Liver (tissue), 9 donors: ENCODE results near the gene CENPU. TPM values are rescaled to one million over a fixed set of nuclear protein-coding genes. Genes with fewer than 3 reads are reported as not detected.

Experiments
- DNase-seq: peaks from one replicate; pipeline ENCODE4 v3.0.0-alpha.2; 2017; ENCODE audit warnings: low spot score
- H3K27ac ChIP-seq, 2 donors: one replicate each; pipeline ENCODE4 v1.7.0; 2013; ENCODE audit warnings: inconsistent platforms in 2 of 2, low read length in 2 of 2, control low read depth in 1 of 2, low read depth in 1 of 2, mild to moderate bottlenecking in 1 of 2
- H3K27me3 ChIP-seq, 4 donors: one replicate each; pipeline versions ENCODE4 v1.6.1 to v1.7.0; 2013; ENCODE audit warnings: low read length in 3 of 4, inconsistent platforms in 1 of 4, mild to moderate bottlenecking in 1 of 4, moderate library complexity in 1 of 4; ENCODE audit not compliant: control insufficient read depth in 4 of 4, insufficient read depth in 4 of 4
- H3K36me3 ChIP-seq, 4 donors: one replicate each; pipeline versions ENCODE4 v1.6.1 to v1.7.0; 2013; ENCODE audit warnings: low read length in 3 of 4, mild to moderate bottlenecking in 3 of 4, low read depth in 1 of 4, moderate library complexity in 1 of 4; ENCODE audit not compliant: control insufficient read depth in 4 of 4, insufficient read depth in 3 of 4
- H3K4me1 ChIP-seq, 4 donors: one replicate each; pipeline versions ENCODE4 v1.6.1 to v1.7.0; 2013; ENCODE audit warnings: low read length in 3 of 4, mild to moderate bottlenecking in 3 of 4, moderate library complexity in 1 of 4; ENCODE audit not compliant: control insufficient read depth in 4 of 4, insufficient read depth in 4 of 4
- H3K4me3 ChIP-seq, 3 donors: one replicate each; pipeline versions ENCODE4 v1.6.1 to v1.7.0; 2013; ENCODE audit warnings: low read length in 3 of 3, control low read depth in 1 of 3, low read depth in 1 of 3, mild to moderate bottlenecking in 1 of 3
- H3K9ac ChIP-seq, 2 donors: one replicate each; pipeline ENCODE4 v1.7.0; 2013; ENCODE audit warnings: low read length in 2 of 2, mild to moderate bottlenecking in 2 of 2, moderate library complexity in 2 of 2, control low read depth in 1 of 2, low read depth in 1 of 2
- H3K9me3 ChIP-seq, 4 donors: one replicate each; pipeline versions ENCODE4 v1.6.1 to v1.7.0; 2013; ENCODE audit warnings: low read length in 3 of 4; ENCODE audit not compliant: control insufficient read depth in 4 of 4
- ATF3 ChIP-seq: IDR thresholded peaks from 2 replicates; pipeline ENCODE4 v1.6.1; 2016; ENCODE audit warnings: antibody characterized with exemption
- FOXA2 ChIP-seq: IDR thresholded peaks from 2 replicates; pipeline ENCODE4 v1.6.1; 2016; ENCODE audit warnings: antibody characterized with exemption
- GABPA ChIP-seq, 2 donors: IDR thresholded peaks in 1 of 2; conservative IDR thresholded peaks in 1 of 2; 2 replicates each; pipeline ENCODE4 v1.6.1; 2016; ENCODE audit warnings: antibody characterized with exemption in 2 of 2, mild to moderate bottlenecking in 1 of 2, moderate library complexity in 1 of 2
- HNF4G ChIP-seq: IDR thresholded peaks from 2 replicates; pipeline ENCODE4 v1.6.1; 2016; ENCODE audit warnings: antibody characterized with exemption
- JUND ChIP-seq, 2 donors: IDR thresholded peaks; 2 replicates each; pipeline ENCODE4 v1.6.1; 2016; ENCODE audit warnings: antibody characterized with exemption in 2 of 2
- MAX ChIP-seq: IDR thresholded peaks from 2 replicates; pipeline ENCODE4 v1.6.1; 2016; ENCODE audit warnings: antibody characterized with exemption
- NR2F2 ChIP-seq: IDR thresholded peaks from 2 replicates; pipeline ENCODE4 v1.6.1; 2016; ENCODE audit warnings: antibody characterized with exemption
- RAD21 ChIP-seq, 2 donors: IDR thresholded peaks; 2 replicates each; pipeline ENCODE4 v1.6.1; 2016; ENCODE audit warnings: antibody characterized with exemption in 2 of 2, mild to moderate bottlenecking in 2 of 2
- RXRA ChIP-seq, 2 donors: IDR thresholded peaks; 2 replicates each; pipeline ENCODE4 v1.6.1; 2017 to 2018; ENCODE audit warnings: antibody characterized with exemption in 2 of 2, mild to moderate bottlenecking in 1 of 2
- SP1 ChIP-seq: IDR thresholded peaks from 2 replicates; pipeline ENCODE4 v1.6.1; 2018; ENCODE audit warnings: antibody characterized with exemption, mild to moderate bottlenecking
- TAF1 ChIP-seq: conservative IDR thresholded peaks from 2 replicates; pipeline ENCODE4 v1.6.1; 2016; ENCODE audit warnings: antibody characterized with exemption, mild to moderate bottlenecking
- WGBS: extraction: QIAGEN DNeasy Blood & Tissue Kit; methylation state at CpG from one replicate; pipeline ENCODE4 v1.1.7; 2013; 5-methylcytosine and 5-hydroxymethylcytosine counted together
- polyA plus RNA-seq, 2 donors: library from polyadenylated mRNA; stranded (reverse) in 1 of 2; unstranded in 1 of 2; fragments of 200-250 nt in 1 of 2; fragments of >200 nt in 1 of 2; fragmentation: Nextera tagmentation in 1 of 2; extraction: Ambion mirVana in 1 of 2; gene quantifications; one replicate each; pipeline versions ENCODE4 v1.2.1 to v1.2.3, GENCODE V29; 2013 to 2015
- total RNA-seq, 2 donors: library from RNA; depleted of rRNA; stranded (reverse); fragments of >200 nt; gene quantifications; one replicate each; pipeline ENCODE4 v1.2.3, GENCODE V29; 2014
- TF ChIP-seq, protein P1 (sequence below): fragments of 150-350 bp; IDR thresholded peaks from 2 replicates; pipeline ENCODE4 v1.5.1; 2017; ENCODE audit warnings: improper control_type of control experiment, low read depth, low read length; ENCODE audit not compliant: missing input control
- TF ChIP-seq, protein P2 (sequence below): IDR thresholded peaks from 2 replicates; pipeline ENCODE4 v1.6.1; 2016; ENCODE audit warnings: antibody characterized with exemption
- donor health status: healthy.
- donor health status: healthy.
- donor health status: healthy.
- donor health status: healthy.
- donor health status: healthy.

Gene CENPU
- total and polyA plus RNA-seq, 4 donors = 1.2 to 22.0 (median 1.8) TPM

GRCh38 chr4:184771416-184771815 is 37.5 kb upstream of the CENPU start:
- peaks cover 19 to 91% (median 81%) of the 10 kb centered on the region in 4 donors for H3K36me3 ChIP-seq
- H3K4me1 ChIP-seq = peaks cover 0 to 3% (median 0%) of the 10 kb centered on the region in 4 donors
- DNase-seq = no peak
- H3K27ac ChIP-seq = no peak overlapping the region
- no peaks in the 10 kb centered on the region for H3K27me3 ChIP-seq
- 87% methylated on average over 1 of the region's 1 CpG for WGBS
- no peaks in the 10 kb centered on the region for H3K9me3 ChIP-seq
- H3K9ac ChIP-seq = no peak overlapping the region
- no peak for TF ChIP-seq MAX
- no peak for TF ChIP-seq NR2F2
- no peak for TF ChIP-seq ATF3
- no peak for TF ChIP-seq JUND (IDR thresholded peaks at IDR 0.05)
- no peak for TF ChIP-seq FOXA2
- H3K4me3 ChIP-seq = no peak overlapping the region

DNA sequence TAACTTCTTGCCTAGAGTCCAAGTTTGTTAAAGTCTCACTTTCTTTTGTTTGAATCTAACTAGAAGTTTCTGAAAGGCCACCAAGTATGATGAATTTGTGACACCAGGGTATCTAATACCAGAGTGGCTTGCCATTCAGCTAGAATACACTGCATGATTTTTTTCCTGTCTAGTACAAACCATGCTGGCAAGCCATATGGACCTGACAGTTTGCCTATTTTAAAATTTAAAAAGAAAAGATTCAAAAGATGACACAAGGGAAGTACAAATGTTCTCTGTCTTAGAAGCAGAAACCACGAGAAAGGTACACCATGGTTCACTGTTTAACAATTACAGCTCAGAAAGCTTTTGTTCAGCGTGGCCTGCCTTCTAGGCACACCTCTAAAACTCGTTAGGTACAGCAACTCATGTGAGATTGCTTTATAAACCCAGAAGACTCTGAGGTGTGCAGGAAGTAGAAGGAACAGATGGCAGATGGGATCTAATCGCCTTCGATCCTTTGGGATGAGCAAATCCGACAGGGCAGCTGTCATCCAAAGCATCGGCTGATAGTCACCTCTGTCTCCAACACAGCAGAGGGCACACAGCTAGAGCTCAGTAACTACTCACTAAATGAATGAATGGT is 35.4 kb upstream of the CENPU start:
- WGBS = 93% methylated on average over 7 of the region's 7 CpGs
- no peak overlapping the region for H3K27ac ChIP-seq
- TF ChIP-seq TAF1 (no peak), RXRA (IDR thresholded peaks at IDR 0.05) (no peak), GABPA (IDR thresholded peaks at IDR 0.05 in 1 of 2, conservative IDR thresholded peaks at IDR 0.05 in 1 of 2) (no peak), FOXA2 (no peak), MAX (no peak), RAD21 (IDR thresholded peaks at IDR 0.05) (peak in 1 of 2 donors; percentile 8), JUND (IDR thresholded peaks at IDR 0.05) (no peak)
- TF ChIP-seq, protein P1, sequence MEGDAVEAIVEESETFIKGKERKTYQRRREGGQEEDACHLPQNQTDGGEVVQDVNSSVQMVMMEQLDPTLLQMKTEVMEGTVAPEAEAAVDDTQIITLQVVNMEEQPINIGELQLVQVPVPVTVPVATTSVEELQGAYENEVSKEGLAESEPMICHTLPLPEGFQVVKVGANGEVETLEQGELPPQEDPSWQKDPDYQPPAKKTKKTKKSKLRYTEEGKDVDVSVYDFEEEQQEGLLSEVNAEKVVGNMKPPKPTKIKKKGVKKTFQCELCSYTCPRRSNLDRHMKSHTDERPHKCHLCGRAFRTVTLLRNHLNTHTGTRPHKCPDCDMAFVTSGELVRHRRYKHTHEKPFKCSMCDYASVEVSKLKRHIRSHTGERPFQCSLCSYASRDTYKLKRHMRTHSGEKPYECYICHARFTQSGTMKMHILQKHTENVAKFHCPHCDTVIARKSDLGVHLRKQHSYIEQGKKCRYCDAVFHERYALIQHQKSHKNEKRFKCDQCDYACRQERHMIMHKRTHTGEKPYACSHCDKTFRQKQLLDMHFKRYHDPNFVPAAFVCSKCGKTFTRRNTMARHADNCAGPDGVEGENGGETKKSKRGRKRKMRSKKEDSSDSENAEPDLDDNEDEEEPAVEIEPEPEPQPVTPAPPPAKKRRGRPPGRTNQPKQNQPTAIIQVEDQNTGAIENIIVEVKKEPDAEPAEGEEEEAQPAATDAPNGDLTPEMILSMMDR = no peak

DNA sequence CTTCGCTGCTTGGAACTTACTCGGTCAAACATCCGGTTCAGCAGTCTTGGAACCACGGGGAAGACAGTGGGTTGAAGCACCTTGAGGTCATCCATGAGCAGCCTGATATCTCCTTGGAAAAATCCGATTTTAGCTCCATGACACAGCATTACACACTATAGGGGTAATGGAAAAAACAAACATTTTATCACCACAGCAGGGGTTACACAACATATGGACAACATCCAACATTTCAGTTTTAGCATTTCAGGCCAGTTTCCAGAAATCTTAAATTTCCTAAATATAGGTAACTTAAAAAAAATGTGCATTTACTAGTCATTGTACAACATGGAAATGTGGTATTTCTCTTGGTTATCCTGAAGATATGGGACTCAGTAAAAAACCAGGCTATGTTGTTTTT is 34.4 kb upstream of the CENPU start:
- H3K36me3 ChIP-seq = peaks cover 24 to 94% (median 90%) of the 10 kb centered on the region in 4 donors
- TF ChIP-seq, protein P1 = no peak
- peak; percentile 10 for TF ChIP-seq SP1
- peak; percentile 25 to 57 for TF ChIP-seq RXRA (IDR thresholded peaks at IDR 0.05)
- TF ChIP-seq ATF3 = no peak
- TF ChIP-seq, protein P2, sequence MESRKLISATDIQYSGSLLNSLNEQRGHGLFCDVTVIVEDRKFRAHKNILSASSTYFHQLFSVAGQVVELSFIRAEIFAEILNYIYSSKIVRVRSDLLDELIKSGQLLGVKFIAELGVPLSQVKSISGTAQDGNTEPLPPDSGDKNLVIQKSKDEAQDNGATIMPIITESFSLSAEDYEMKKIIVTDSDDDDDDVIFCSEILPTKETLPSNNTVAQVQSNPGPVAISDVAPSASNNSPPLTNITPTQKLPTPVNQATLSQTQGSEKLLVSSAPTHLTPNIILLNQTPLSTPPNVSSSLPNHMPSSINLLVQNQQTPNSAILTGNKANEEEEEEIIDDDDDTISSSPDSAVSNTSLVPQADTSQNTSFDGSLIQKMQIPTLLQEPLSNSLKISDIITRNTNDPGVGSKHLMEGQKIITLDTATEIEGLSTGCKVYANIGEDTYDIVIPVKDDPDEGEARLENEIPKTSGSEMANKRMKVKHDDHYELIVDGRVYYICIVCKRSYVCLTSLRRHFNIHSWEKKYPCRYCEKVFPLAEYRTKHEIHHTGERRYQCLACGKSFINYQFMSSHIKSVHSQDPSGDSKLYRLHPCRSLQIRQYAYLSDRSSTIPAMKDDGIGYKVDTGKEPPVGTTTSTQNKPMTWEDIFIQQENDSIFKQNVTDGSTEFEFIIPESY = no peak
- no peak for TF ChIP-seq HNF4G

More for the DNA sequence above, 35.4 kb upstream of the CENPU start:
- H3K9me3 ChIP-seq = no peaks in the 10 kb centered on the region
- H3K36me3 ChIP-seq = peaks cover 24 to 94% (median 89%) of the 10 kb centered on the region in 4 donors
- H3K9ac ChIP-seq = no peak overlapping the region
- no peak overlapping the region for H3K4me3 ChIP-seq
- H3K27me3 ChIP-seq = no peaks in the 10 kb centered on the region
- no peak for DNase-seq
- no peaks in the 10 kb centered on the region for H3K4me1 ChIP-seq

More for the DNA sequence above, 34.4 kb upstream of the CENPU start:
- Histone ChIP-seq H3K4me1 (no peaks in the 10 kb centered on the region), H3K4me3 (no peak overlapping the region), H3K9me3 (no peaks in the 10 kb centered on the region), H3K27me3 (no peaks in the 10 kb centered on the region), H3K9ac (no peak overlapping the region), H3K27ac (peak overlapping the region in 1 of 2 donors; percentile 9)
- 88% methylated on average over 5 of the region's 5 CpGs for WGBS
- DNase-seq = no peak
